ENCODE data around the gene MED12L.

MED12L gene

GRCh38 chr3:151182349-151183079 is 97.0 kb downstream of the MED12L start:
- DNase-seq (ENCODE audit: low read depth) = no peak

GRCh38 chr3:151183265-151183671 is 97.8 kb downstream of the MED12L start:
- no peak for DNase-seq (ENCODE audit: low read depth)

GRCh38 chr3:151191095-151191494 is 105.6 kb downstream of the MED12L start:
- no peak for DNase-seq (ENCODE audit: low read depth)

GRCh38 chr3:151192545-151192944 is 107.1 kb downstream of the MED12L start:
- no peak for DNase-seq (ENCODE audit: low read depth)

GRCh38 chr3:151195826-151196225 is 110.4 kb downstream of the MED12L start:
- no peak for DNase-seq (ENCODE audit: low read depth)

- DNase-seq (ENCODE audit: low read depth) = no peak
Measured at GRCh38 chr3:151196434-151196833, 111.0 kb downstream of the MED12L start.

GRCh38 chr3:151197228-151197627 is 111.8 kb downstream of the MED12L start:
- no peak for DNase-seq (ENCODE audit: low read depth)

GRCh38 chr3:151197981-151198767 is 112.7 kb downstream of the MED12L start:
- DNase-seq (ENCODE audit: low read depth) = no peak

GRCh38 chr3:151198849-151199248 is 113.4 kb downstream of the MED12L start:
- no peak for DNase-seq (ENCODE audit: low read depth)

- no peak for DNase-seq (ENCODE audit: low read depth)
Measured at GRCh38 chr3:151199554-151200438, 114.3 kb downstream of the MED12L start.

GRCh38 chr3:151200586-151200985 is 115.1 kb downstream of the MED12L start:
- DNase-seq (ENCODE audit: low read depth) = no peak

GRCh38 chr3:151201051-151201730 is 115.7 kb downstream of the MED12L start:
- DNase-seq (ENCODE audit: low read depth) = no peak

- peak; percentile 56 for DNase-seq (ENCODE audit: low read depth)
Measured at GRCh38 chr3:151203051-151203420, 117.6 kb downstream of the MED12L start, which contains the start of gene GPR171. Gene GPR171 (minus strand): TSS chr3:151203216. CDS start chr3:151199386, 3,830 bp downstream.

GRCh38 chr3:151204530-151205402 is 119.3 kb downstream of the MED12L start:
- DNase-seq (ENCODE audit: low read depth) = no peak

- DNase-seq (ENCODE audit: low read depth) = no peak
Measured at GRCh38 chr3:151205482-151205881, 120.0 kb downstream of the MED12L start.

- no peak for DNase-seq (ENCODE audit: low read depth)
Measured at GRCh38 chr3:151206201-151206600, 120.7 kb downstream of the MED12L start.

- DNase-seq (ENCODE audit: low read depth) = no peak
Measured at GRCh38 chr3:151209654-151210053, 124.2 kb downstream of the MED12L start.

- DNase-seq (ENCODE audit: low read depth) = no peak
Measured at GRCh38 chr3:151210676-151211381, 125.4 kb downstream of the MED12L start.

GRCh38 chr3:151213151-151213550 is 127.7 kb downstream of the MED12L start:
- no peak for DNase-seq (ENCODE audit: low read depth)

GRCh38 chr3:151213881-151214280 is 128.4 kb downstream of the MED12L start:
- no peak for DNase-seq (ENCODE audit: low read depth)
